Activated CD4-positive, alpha-beta memory T cell treated with anti-CD3 and anti-CD28 coated beads, Interleukin-2, amount 10 ng/mL, durations not matched to agents 7 days and 5 days (primary cell): ENCODE data around the gene MAD1L1. TPM values are rescaled to one million over a fixed set of nuclear protein-coding genes. Genes with fewer than 3 reads are reported as not detected.
"Not testable (repeated sequence)": the region's sequence is repeated elsewhere in the genome, so short reads cannot be mapped to it uniquely, and the experiment has no call there.

Experiments
- CTCF ChIA-PET: fragments of 350-600 bp; sonication (Branson Sonifier 250); formaldehyde crosslinking; loops from one replicate; lab custom pipeline; 2021; ENCODE audit warnings: antibody characterized with exemption, inconsistent platforms; lab: Charles Lee
- POLR2A ChIA-PET: fragments of 350-600 bp; sonication (Branson Sonifier 250); formaldehyde crosslinking; loops from one replicate; lab custom pipeline; 2021; ENCODE audit warnings: antibody characterized with exemption; lab: Charles Lee
- DNase-seq: peaks from one replicate; pipeline ENCODE4 v3.0.0-alpha.2; 2020
- H3K27ac Mint-ChIP-seq: one replicate; pipeline ENCODE4 v1.8.0; 2021; ENCODE audit warnings: mild to moderate bottlenecking, mixed read lengths
- H3K27me3 Mint-ChIP-seq: one replicate; pipeline ENCODE4 v1.8.0; 2021; ENCODE audit warnings: mixed read lengths
- H3K36me3 Mint-ChIP-seq: one replicate; pipeline ENCODE4 v1.8.0; 2021; ENCODE audit warnings: low read depth, mixed read lengths
- H3K4me1 Mint-ChIP-seq: one replicate; pipeline ENCODE4 v1.8.0; 2021; ENCODE audit warnings: mixed read lengths
- H3K4me3 Mint-ChIP-seq: one replicate; pipeline ENCODE4 v1.8.0; 2021; ENCODE audit warnings: mild to moderate bottlenecking, mixed read lengths
- H3K9me3 Mint-ChIP-seq: one replicate; pipeline ENCODE4 v1.8.0; 2021; ENCODE audit warnings: mixed read lengths
- total RNA-seq, 2 experiments: library from RNA; stranded (reverse); gene quantifications; one replicate each; pipeline ENCODE4 v1.2.3, GENCODE V29; 2021

The MAD1L1 gene
- total RNA-seq, 2 experiments from 2014 or later, result 120 to 136 TPM

DNA sequence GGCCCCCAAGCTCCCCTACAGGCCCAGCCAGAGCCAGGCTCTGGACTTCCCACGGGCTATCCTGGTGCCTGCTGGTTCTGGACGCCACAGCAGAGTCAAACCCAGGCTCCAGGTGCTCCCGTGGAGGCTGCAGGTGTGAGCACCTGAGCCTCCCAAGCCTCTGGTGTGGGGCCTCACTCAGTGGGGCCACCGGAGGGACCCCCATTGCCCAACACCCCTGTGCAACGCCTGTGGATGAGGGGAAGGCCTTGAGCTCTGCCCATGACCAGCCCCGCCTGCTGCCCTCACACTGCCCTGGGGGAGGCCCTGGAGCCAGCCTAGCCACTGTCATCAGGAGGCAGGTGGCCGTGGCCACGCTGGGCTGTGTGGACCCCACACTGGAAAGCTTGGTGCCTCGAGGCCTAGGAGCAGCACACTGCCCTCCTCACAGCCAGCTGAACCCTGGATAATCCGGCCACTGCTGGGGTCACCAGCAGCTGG is 229.3 kb downstream of the MAD1L1 start:
- H3K4me3 Mint-ChIP-seq, result no peak overlapping the region
- H3K9me3 Mint-ChIP-seq, result no peaks in the 10 kb centered on the region
- H3K27me3 Mint-ChIP-seq, result no peaks in the 10 kb centered on the region
- POLR2A ChIA-PET, result no interaction called here
- no peaks in the 10 kb centered on the region for H3K36me3 Mint-ChIP-seq
- no peak overlapping the region for H3K27ac Mint-ChIP-seq
- no peak for DNase-seq
- CTCF ChIA-PET, result no interaction called here
- H3K4me1 Mint-ChIP-seq, result no peaks in the 10 kb centered on the region

DNA sequence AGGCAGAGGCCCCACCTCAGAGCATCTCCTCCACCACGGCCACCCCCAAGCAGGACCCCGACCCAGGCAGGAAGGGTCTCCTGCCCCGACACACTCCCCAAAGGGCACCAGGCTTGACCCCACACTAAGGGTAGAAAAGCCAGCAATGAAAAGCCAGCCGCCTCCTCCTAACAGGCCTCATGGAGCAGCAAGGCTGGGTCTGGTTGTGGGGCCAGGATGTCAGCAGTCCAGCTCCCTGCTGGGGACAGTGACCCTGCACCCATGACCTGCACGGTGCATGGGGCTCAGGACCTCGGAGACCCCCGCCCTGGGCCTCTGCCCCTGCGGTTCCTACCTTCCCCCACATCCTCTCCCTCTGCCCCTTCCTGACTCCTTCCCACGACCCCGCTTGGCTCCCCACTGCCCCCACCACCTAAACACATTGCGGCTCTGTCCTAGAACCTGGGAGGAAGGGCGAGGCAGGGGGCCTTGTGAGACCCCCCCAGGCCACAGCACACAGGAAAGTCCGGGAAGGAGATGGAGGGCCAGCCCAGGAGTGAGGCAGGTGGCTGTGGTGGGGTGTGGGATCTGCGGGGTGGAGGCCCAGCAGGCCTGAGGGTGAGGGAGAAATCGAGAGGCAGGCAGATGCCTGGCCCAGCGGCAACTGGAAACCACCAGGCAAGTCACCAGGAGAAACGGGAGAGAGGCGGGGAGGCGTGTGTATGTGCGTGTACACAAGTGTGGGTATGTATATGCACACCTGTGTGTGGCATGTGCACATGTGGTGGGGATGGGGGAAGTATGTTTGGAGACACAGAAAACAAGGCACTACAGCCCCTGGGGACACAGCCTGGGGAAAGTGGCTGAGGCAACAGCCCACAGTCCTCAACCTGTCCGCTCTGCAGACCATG is 229.9 kb downstream of the MAD1L1 start:
- CTCF ChIA-PET, result no interaction called here
- H3K9me3 Mint-ChIP-seq, result no peaks in the 10 kb centered on the region
- POLR2A ChIA-PET, result interaction anchor here (0.6 kb wide), 1 partner anchor 157 kb away, joined by 3 read pairs; no protein-coding TSS in a partner anchor

DNA sequence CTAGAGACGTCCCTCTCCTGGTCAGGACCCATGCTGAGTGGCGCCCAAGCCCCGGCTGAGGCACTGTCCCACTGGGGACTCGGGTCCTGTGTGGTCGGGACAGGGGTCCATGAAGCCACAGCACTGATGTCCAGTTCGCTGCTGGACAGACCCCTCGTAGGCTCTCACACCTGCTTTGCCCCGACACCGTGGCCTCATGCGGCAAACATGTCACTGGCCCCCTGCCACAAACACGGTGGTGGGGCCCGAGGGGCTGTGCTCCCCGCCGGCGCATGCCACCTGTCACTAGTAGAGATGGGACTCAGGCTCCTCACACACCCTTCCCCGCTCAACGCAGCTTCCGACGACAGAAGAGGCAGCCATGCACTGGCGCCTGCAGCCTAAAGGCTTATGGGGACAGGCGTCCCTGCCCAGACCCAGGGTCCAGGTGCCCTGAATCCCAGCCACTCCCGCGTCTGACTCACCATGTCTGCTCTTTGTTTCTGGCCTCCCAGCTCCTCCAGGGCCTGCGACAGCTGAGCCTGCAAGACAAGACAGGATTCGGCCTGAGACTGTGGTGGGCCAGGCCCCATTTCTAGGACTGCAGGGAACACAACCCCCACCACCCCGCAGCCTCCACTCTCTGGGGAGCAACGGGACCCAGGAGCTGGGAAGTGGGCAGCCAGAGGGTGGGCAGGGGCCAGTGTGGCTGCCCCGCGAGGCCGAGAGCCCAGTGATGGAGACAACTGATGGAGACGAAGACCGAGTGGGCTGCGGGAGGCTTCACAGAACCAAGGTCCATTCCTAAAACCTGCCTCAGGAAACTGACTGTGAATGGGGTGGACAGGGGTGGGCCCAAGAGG is 230.9 kb downstream of the MAD1L1 start:
- Mint-ChIP-seq H3K36me3 (no peaks in the 10 kb centered on the region), H3K4me3 (no peak overlapping the region), H3K27ac (no peak overlapping the region), H3K4me1 (no peaks in the 10 kb centered on the region), H3K27me3 (no peaks in the 10 kb centered on the region), H3K9me3 (no peaks in the 10 kb centered on the region)
- POLR2A ChIA-PET, result interaction anchor here (0.6 kb wide), 1 partner anchor 158 kb away, joined by 3 read pairs; no protein-coding TSS in a partner anchor
- CTCF ChIA-PET, result no interaction called here
- no peak for DNase-seq

More for the DNA sequence above, 229.9 kb downstream of the MAD1L1 start:
- Mint-ChIP-seq H3K36me3 (no peaks in the 10 kb centered on the region), H3K27ac (no peak overlapping the region), H3K4me1 (no peaks in the 10 kb centered on the region), H3K4me3 (no peak overlapping the region), H3K27me3 (no peaks in the 10 kb centered on the region)
- no peak for DNase-seq

DNA sequence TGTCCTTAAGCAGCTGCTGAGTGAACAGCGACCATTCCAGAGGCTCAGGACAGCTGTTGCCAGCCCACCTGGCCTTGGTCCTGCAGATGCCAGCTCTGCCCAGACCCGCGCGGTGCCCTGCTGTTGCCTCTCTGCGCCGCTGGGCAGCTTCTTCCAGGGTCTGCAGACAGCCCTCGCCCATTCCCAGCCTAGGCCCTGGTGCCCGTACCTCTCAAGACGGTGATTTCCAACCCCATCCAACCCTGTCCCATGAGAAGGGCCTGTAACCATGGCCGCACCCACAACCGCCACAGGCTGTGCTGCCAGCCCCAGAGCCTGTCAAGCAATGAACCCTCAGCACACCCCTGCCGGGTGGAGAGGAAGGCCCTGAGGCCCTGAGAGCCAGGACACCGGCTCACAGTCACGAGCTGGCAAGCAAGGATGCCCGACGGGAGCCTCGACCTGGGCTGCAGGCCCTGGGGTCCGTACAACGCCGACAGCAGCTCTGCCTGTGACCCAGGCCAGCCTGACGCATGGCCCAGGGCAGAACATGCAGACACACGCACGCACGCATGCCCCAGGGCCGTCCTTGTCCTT is 231.9 kb downstream of the MAD1L1 start:
- Mint-ChIP-seq H3K4me3 (no peak overlapping the region), H3K27ac (no peak overlapping the region), H3K27me3 (no peaks in the 10 kb centered on the region), H3K36me3 (no peaks in the 10 kb centered on the region), H3K9me3 (no peaks in the 10 kb centered on the region), H3K4me1 (no peaks in the 10 kb centered on the region)
- CTCF ChIA-PET, result no interaction called here
- no peak for DNase-seq
- POLR2A ChIA-PET, result no interaction called here

DNA sequence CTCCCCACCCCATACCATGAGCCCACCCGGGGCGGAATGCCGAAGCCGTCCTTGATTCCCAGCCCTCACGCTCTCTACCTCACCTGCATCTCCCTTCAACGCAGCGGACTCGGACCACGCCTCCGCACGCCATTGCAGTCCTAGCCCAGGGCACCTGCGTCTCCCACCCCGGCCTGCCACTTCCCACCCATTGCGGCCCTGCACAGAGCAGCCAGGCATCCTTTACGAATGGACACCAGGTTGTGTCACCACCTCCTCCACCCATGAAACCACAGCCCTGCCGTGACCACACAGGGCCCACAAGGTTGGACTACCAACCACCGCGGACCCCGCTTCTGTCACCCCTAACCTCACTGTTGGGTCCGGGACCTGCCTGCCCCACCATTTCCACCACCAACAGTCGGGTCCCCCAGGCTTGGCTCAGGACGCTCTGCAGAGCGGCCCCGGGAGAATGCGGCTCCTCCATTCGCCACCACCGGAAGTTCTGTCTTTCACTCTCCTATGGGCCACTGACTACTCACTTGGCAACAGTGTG is 232.5 kb downstream of the MAD1L1 start:
- no peaks in the 10 kb centered on the region for H3K27me3 Mint-ChIP-seq
- CTCF ChIA-PET, result no interaction called here
- POLR2A ChIA-PET, result no interaction called here
- H3K9me3 Mint-ChIP-seq, result no peaks in the 10 kb centered on the region
- DNase-seq, result no peak
- H3K4me3 Mint-ChIP-seq, result no peak overlapping the region
- H3K36me3 Mint-ChIP-seq, result no peaks in the 10 kb centered on the region
- H3K27ac Mint-ChIP-seq, result no peak overlapping the region
- no peaks in the 10 kb centered on the region for H3K4me1 Mint-ChIP-seq

- H3K4me3 Mint-ChIP-seq, result no peak overlapping the region
- H3K9me3 Mint-ChIP-seq, result no peaks in the 10 kb centered on the region
- no peaks in the 10 kb centered on the region for H3K4me1 Mint-ChIP-seq
- H3K36me3 Mint-ChIP-seq, result no peaks in the 10 kb centered on the region
- no peak overlapping the region for H3K27ac Mint-ChIP-seq
- DNase-seq, result no peak
- ChIA-PET CTCF (no interaction called here), POLR2A (no interaction called here)
- H3K27me3 Mint-ChIP-seq, result no peaks in the 10 kb centered on the region
Measured at GRCh38 chr7:1999278-1999984, 233.3 kb downstream of the MAD1L1 start.

GRCh38 chr7:1998146-1998545 is 234.6 kb downstream of the MAD1L1 start:
- POLR2A ChIA-PET, result no interaction called here
- Mint-ChIP-seq H3K36me3 (no peaks in the 10 kb centered on the region), H3K4me3 (no peak overlapping the region), H3K27ac (no peak overlapping the region), H3K9me3 (no peaks in the 10 kb centered on the region), H3K27me3 (no peaks in the 10 kb centered on the region), H3K4me1 (no peaks in the 10 kb centered on the region)
- DNase-seq, result no peak
- CTCF ChIA-PET, result no interaction called here

GRCh38 chr7:1997537-1998076 is 235.1 kb downstream of the MAD1L1 start:
- ChIA-PET CTCF (interaction anchor here (1.4 kb wide), 1 partner anchor 9 kb away, joined by 3 read pairs; no protein-coding TSS in a partner anchor), POLR2A (no interaction called here)
- Mint-ChIP-seq H3K36me3 (no peaks in the 10 kb centered on the region), H3K27me3 (no peaks in the 10 kb centered on the region), H3K4me1 (no peaks in the 10 kb centered on the region), H3K9me3 (no peaks in the 10 kb centered on the region), H3K4me3 (no peak overlapping the region), H3K27ac (no peak overlapping the region)
- DNase-seq, result no peak

GRCh38 chr7:1996816-1997215 is 235.9 kb downstream of the MAD1L1 start:
- Mint-ChIP-seq H3K4me3 (no peak overlapping the region), H3K27ac (no peak overlapping the region), H3K9me3 (no peaks in the 10 kb centered on the region), H3K4me1 (no peaks in the 10 kb centered on the region), H3K27me3 (no peaks in the 10 kb centered on the region), H3K36me3 (no peaks in the 10 kb centered on the region)
- DNase-seq, result no peak
- POLR2A ChIA-PET, result no interaction called here
- CTCF ChIA-PET, result interaction anchor here (1.4 kb wide), 1 partner anchor 10 kb away, joined by 3 read pairs; no protein-coding TSS in a partner anchor

DNA sequence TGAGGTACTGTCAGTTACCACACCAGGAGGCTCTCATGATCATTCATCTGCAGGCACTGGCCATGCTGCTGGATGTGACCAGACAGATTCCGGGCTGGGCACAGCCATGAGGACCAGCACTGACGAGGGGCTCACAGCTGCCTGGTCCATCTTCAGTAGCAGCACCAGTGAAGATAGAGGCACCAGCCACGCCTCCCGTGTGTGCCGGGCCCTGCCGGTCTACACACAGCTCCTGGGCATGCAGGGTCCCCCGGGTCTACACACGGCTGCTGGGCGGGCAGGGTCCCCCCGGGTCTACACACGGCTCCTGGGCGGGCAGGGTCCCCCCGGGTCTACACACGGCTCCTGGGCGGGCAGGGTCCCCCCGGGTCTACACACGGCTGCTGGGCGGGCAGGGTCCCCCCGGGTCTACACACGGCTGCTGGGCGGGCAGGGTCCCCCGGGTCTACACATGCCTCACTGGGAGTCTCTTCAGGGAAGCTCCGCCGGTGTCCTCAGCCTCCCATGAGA is 236.8 kb downstream of the MAD1L1 start:
- CTCF ChIA-PET, result interaction anchor here (1.4 kb wide), 1 partner anchor 11 kb away, joined by 3 read pairs; no protein-coding TSS in a partner anchor
- H3K27ac Mint-ChIP-seq, POLR2A ChIA-PET, H3K27me3 Mint-ChIP-seq, H3K9me3 Mint-ChIP-seq, H3K4me3 Mint-ChIP-seq, H3K36me3 Mint-ChIP-seq, DNase-seq, H3K4me1 Mint-ChIP-seq: not testable (repeated sequence)

DNA sequence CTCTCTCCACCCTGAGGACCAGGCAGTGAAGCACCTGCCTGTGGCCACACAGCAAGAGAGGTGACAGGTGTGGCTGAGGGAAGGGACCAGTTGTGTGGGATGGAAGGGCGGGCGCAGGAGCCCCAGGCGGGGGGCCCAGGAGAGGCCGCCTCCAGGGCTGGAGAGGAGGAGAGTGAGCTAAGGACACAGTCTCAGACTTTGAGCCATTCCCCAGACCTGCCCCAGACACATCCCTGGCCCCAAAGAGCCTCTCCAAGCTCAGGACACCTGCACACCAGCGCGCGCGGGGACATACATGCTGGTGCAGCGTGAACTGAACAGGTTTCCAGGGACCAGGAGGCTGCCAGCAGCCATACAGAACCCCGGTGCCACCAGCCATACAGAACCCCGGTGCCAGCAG is 237.3 kb downstream of the MAD1L1 start:
- no peak overlapping the region for H3K27ac Mint-ChIP-seq
- no peaks in the 10 kb centered on the region for H3K27me3 Mint-ChIP-seq
- ChIA-PET POLR2A (no interaction called here), CTCF (no interaction called here)
- no peak for DNase-seq
- no peaks in the 10 kb centered on the region for H3K36me3 Mint-ChIP-seq
- H3K4me3 Mint-ChIP-seq, result no peak overlapping the region
- no peaks in the 10 kb centered on the region for H3K4me1 Mint-ChIP-seq
- H3K9me3 Mint-ChIP-seq, result no peaks in the 10 kb centered on the region

DNA sequence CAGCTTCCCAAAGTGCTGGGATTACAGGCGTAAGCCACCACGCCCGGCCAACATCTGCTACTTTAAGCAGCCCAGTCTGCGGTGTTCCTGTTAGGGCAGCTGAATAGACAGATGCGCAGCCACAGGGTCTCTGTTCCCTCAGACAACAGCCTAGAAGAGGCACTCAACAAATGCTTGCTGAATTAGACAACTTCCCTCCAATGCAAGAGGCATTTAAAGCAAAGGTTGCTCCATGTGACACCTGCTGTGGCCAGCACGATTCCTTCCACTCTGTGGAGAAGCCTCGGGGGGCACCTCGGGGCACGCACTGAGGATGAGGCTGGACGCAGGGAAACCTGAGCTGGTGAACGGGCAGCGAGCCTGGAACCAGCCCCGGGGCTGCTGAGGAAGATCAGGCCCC is 237.8 kb downstream of the MAD1L1 start:
- ChIA-PET CTCF (no interaction called here), POLR2A (no interaction called here)
- H3K27ac Mint-ChIP-seq, result no peak overlapping the region
- H3K27me3 Mint-ChIP-seq, result no peaks in the 10 kb centered on the region
- no peaks in the 10 kb centered on the region for H3K36me3 Mint-ChIP-seq
- H3K4me3 Mint-ChIP-seq, result no peak overlapping the region
- no peaks in the 10 kb centered on the region for H3K9me3 Mint-ChIP-seq
- H3K4me1 Mint-ChIP-seq, result no peaks in the 10 kb centered on the region
- DNase-seq, result no peak
